GM18873 (cell line): Measurements from ENCODE around the gene BDKRB2.
"Not testable (repeated sequence)": the region's sequence is repeated elsewhere in the genome, so short reads cannot be mapped to it uniquely, and the experiment has no call there.

Experiments used
- ATAC-seq: cut with Tn5 transposase; IDR thresholded peaks from one replicate; pipeline ENCODE4 v1.9.1; 2021; ENCODE audit warnings: mild to moderate bottlenecking, moderate library complexity, moderate number of reproducible peaks; ENCODE audit not compliant: unreplicated experiment, low FRiP score

BDKRB2 gene

DNA sequence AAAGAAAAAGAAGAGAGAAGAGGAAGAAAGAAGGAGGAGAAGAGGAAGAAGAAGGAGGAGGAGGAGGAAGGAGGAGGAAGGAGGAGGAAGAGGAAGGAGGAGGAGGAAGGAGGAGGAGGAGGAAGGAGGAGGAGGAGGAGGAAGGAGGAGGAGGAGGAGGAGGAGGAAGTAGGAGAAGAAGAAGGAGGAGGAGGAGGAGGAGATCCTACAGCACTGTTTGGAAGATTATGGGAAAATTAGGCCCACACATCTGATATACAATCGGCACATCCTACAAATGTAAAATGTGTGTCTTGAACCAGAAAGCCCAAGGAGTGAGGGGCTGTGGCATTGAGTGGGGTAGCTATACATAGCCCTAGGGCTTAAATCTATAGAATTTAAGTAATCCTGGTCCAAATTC, 12.0 kb downstream of the BDKRB2 start:
- no peak for ATAC-seq

DNA sequence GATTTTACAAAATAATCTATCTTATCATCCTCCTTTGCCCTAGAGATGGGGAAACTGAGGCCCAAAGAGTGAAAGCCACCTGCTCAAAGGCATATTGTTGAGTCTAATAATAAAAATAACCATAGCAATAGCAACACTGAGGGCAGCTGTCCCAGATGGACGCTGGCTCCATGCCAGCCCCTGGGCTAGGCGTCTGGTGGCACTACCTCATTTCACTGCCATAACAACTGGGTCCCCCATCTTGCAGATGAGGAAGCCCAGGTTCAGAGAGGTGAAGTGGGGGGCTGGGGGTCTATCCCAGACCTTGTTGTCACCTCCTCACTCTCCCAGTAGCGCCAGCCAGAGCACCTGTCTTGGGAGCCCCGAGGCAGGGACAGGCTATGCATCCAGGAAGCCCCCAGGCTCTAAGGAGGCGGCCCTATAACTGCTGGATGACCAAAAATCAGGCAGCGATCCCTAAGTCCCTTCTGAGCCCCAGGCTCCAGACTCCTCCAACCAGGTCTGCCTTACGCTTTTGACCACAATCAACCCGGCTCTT, 12.8 kb downstream of the BDKRB2 start:
- no peak for ATAC-seq

DNA sequence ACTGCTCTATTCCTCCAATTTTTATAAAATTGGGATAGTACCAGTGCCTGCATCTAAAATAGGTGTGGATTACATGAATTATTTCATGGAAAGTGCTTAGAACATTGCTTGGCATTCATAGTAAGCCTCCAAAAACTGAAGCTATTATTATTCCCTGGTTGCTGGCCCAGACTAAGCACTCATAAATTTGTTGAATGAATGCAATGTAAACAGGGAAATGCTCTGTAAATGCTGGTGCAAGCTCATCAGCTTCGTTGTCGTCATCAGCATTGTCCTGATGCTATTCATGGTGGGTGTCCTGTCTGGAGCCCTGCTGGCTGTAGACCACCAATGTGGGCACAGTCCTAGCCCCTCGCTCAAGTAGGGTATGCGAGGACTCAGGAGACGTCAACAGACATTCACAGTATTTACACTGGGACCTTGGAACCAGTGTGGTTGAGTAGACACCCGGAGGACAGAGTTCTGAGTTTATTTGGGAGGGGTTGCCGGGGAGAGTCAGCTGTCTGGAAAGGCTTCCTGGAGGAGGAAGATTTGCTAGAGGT, 16.5 kb downstream of the BDKRB2 start:
- ATAC-seq, result no peak

DNA sequence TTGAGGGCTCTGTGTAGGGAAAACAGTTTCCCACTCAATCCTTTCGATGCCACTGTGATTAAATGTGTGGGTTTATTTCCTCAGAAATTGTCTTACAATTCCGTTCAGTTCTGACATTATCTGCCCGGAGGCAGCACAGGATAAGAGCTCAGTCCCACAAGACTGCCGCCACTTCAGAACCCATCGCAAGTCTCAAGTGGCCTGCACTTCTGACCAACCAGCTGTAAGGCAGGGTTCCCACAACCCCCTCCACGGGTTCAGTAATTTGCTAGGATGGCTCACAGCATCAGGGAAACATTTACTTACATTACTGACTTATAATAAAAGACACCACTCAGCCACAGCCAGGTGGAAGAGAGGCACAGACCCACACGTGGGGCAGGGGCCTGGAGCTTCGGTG, 17.2 kb downstream of the BDKRB2 start:
- ATAC-seq, result no peak

DNA sequence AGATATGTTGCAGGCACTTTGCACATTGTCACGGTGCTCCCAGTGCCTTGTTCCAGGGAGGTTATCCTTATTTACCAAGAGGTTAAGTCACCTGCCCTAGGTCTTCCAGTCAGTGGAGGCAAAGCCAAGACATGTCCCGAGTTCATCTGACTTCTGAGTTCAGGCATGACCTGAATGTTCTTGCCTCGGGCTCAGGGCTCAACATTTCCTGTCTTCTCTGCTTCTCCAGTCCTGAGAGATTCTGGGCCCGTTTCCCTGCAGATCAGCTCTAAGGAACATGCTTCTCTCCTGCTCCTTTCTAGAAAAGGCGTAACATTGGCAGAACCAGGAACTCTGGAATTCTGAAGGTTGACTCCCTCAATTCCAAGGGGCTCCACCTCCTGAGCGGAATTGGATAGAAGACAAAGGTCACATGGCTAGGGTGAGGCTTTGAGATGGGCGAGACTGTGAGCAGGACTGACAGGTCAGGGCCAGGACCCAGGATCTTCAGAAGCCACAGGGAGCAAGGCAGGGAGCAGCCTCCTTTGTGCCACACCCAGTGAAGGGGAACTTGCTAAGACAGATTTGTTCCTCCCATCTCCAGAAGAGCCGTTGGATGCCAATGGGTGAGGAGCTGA, 19.9 kb downstream of the BDKRB2 start:
- ATAC-seq, result no peak

DNA sequence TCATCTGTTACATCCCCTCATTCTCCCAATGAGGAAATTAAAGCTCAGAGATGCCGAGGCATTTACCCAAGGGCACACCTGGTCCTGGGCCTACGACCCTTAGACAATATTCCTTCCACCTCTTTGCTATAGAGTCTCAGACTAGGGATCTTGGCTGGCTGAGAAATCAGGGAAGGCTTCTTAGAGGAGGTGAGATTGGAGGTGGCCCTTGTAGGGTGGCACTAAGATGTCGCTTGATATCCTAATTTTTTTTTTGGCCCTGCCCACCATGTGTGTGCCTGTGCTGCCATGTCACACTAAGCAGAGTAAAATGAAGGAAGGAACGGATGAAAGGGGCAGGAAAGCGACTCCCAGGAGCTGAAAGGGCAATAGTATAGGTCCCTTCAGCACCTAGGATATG, 20.6 kb downstream of the BDKRB2 start:
- ATAC-seq, result no peak

DNA sequence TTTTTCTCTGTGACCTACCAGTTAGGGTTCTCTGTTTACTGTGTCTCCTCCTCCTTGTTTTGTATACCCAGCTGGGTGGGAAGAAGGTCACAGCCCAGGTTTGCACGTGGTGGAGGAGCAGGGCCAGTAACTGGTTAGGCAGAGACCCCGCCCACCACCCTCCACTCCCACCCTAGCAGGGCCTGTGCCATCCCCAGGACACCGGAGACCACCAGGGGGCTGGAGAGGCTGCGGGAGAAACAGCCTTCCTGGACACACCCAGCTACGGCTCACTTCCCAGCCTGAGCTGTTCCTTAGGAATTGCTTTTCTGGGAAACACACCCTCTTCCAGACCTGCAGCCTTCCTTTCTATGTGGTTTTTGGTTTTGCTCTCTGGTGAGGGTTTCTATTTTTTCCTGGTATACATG, 21.1 kb downstream of the BDKRB2 start:
- ATAC-seq, result no peak

DNA sequence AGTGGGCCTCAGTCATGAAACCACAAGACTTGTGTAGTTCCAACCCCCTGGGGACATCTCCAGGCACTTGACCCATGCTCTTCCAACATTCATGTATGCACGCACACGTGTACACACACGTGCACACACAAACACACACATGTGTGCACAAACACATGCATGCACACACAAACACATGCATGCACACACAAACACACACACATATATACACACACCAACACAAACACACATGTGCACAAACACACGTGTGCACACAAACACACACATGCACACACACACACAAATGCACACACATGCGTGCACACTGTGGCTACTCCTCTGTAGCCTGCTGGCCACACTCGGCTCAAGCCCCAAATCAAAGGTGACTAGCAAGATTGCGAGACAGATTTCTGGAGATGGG, 22.8 kb downstream of the BDKRB2 start:
- no peak for ATAC-seq

DNA sequence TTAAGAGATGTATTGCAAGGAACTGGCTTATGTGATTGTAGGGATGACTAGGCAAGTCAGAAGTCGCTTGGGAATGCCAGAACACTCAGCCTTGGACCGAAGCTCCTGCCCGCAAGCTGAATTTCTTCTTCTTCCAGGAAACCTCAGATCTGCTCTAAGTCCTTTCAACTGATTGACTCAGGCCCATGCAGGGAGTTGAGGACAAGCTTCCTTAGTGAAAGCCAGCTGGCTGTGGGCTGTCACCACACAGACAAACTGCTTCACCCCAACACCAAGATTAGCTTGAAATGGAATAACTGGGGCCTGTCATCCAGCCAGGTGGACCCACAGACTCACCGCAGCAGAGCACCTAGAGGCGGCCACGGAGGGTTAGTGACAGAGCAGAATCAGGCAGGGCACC, 24.7 kb downstream of the BDKRB2 start:
- ATAC-seq, result no peak

DNA sequence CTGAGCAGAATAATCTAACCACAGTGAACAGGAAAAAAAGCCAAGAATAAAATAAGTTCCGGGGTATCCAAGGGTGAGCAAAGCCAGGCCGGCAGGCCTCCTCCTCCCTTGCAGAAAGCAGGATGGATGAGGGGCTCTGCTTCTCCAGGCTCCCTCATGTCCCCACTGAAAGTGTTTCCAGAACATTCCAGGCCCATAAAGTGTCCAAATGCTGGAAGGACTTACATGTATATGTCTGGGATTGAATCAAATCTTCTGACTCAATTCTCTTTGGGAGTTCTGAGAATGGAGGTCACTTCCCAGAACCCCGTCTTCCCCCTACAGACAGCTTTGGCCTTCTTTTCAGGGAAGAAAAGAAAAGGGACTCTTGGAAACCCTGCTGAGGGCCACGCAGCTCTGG, 26.4 kb downstream of the BDKRB2 start:
- no peak for ATAC-seq

DNA sequence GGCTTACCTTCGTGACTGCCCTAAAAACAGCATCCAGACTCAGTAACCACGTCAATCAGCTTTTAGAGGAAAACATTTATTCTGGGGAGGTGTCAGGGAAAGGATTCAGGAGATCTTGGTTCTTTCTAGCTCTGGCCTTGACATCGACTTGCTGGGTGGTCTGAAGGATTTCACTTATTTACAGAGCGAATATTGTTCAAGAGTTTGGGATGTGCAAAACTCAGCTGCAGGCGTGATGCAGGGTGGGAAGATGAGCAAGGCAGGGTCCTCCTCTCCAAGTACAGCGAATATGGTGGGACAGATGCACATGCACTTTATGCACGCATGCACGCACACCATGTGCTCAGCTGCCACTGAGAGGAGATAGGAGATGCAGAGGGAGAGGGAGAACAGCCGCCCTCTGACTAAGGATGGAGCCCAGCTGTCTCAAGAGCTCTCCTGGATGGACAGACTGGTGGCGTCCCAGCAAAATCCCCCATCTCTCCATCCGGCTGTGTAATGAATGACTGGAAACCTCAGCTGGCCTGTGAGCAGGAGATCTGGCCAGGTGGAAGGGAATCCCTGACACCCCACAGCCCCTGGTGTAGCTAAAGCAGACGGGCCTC, 27.0 kb downstream of the BDKRB2 start:
- no peak for ATAC-seq

DNA sequence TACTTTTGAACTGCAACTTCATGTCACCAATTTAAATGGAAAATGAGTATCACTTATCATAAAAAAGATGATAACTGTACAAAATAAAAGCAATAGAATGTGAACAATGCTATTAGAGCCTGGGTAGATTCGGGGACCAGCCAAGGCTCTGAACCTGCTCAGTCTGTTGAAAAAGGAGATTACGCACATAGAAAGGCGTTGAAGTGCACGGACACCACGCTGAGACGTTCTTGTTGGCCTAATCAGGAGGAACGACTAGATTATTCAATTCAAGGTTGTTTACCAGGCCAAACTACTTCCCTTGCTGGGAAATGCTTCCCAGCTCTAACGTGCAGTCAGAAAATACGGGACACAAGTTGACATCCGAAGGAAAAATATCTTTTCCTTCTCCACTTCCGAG, 27.9 kb downstream of the BDKRB2 start:
- ATAC-seq, result no peak

DNA sequence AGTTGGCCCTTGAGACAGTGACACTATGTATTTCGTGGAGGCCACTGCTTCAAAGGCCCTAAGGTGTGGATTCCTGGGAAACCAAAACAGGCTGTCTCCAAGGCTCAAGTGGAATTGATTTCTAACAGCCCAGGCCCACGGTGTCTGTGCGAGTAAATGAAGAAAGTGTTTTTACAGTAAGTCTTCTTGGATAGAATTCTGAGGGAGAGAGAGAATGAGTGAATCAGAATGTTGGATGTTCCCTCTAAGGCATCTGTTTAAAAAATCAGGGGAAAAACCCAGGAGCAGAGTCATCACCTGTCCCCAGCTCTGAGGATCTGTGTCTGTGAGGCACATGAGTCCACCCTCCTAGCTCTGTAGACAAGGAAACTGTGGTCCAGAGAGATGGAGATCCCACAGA, 29.0 kb downstream of the BDKRB2 start:
- no peak for ATAC-seq

DNA sequence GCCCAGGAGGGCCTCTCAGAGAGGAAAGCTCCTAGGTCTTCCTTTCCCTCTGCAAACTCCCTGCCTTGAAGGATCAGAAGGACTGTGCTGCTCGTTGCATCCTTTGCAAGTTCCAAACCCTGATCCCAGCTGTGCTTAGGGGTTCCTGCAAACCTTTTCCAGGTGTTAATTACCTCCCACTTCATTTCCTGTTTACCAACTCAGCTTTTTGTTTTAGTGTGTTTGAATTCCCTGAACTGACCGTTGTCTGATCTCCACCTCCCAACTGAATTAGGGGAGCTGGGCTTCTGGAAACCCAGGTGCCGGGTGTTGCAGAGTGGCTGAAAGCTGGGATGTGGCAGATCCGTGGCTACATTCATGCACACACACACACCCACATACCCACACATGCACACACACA, 30.8 kb downstream of the BDKRB2 start:
- no peak for ATAC-seq

DNA sequence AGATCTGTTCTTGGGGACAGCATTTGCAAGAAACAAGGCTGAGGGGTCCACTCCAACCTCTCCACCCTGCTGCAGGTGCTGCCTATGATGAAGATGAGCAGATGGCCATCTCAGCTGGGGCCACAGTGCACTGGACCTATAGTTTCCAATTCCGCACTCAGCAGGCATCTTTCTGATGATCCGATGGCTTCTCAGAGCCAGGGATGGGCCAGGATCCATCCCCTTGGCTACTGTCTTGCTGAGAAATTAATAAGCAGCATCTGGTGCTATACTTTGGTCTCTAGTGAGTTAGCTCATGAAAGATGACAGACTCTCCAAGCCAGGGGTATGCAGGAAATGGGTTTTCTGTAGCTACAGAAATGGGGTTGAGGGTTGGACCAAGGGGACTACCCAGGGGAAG, 33.0 kb downstream of the BDKRB2 start:
- ATAC-seq, result no peak

DNA sequence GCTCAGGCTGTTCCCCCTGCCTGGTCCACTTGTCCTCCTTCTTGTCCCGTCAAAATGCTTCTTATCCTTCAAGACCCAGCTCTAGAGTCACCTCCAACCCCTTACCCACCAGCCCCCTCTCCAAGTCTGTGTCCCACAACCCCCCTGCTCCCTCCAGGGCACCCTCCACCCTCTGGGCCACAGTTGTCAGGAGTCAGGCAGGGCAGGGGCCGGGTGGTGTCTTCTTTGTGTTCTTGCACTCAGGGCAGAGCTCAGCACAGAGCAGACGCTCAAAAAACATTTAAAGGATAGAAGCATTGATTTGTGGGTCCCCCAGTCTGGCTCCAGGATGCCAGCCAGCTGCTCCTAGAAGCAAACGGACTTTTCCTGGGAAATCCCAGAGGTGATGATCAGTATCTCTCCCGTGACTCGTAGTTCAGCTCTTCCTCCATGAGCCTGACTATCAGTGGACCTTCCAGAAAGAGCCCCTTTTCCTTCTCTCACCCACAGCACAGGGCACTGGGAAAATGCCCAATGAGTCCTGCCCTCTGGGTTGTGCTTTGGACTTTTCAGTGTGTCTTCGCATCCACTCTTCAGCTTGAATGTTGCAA, 34.1 kb downstream of the BDKRB2 start:
- no peak for ATAC-seq

DNA sequence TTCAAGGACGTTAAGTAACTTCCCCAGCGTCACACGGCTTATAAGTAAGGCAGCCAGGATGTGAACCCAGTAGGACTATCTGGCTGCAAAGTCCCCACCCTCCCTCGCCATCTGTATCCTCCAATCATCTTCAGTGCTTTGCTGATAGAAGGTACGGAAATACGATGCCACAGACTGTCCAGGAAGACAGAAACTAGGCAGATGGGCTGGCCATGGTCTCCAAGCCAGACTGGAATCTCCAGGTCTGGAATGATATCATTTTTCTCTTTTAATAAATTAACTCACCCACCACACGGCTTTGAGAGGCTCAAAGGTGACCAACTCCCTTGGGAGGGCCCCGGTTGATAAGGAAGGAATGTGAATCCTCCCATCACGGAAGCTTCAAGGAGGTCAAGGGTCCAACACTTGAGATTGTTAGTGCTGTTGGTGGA, 35.1 kb downstream of the BDKRB2 start:
- ATAC-seq, result no peak

DNA sequence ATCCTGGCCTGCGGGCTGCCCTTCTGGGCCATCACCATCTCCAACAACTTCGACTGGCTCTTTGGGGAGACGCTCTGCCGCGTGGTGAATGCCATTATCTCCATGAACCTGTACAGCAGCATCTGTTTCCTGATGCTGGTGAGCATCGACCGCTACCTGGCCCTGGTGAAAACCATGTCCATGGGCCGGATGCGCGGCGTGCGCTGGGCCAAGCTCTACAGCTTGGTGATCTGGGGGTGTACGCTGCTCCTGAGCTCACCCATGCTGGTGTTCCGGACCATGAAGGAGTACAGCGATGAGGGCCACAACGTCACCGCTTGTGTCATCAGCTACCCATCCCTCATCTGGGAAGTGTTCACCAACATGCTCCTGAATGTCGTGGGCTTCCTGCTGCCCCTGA, 36.0 kb downstream of the BDKRB2 start:
- no peak for ATAC-seq

DNA sequence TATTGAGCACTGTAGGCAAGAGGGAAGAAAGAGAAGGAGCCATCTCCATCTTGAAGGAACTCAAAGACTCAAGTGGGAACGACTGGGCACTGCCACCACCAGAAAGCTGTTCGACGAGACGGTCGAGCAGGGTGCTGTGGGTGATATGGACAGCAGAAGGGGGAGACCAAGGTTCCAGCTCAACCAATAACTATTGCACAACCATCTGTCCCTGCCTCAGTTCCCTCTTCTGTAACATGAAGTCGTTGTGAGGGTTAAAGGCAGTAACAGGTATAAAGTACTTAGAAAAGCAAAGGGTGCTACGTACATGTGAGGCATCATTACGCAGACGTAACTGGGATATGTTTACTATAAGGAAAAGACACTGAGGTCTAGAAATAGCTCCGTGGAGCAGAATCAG, 37.5 kb downstream of the BDKRB2 start:
- no peak for ATAC-seq

DNA sequence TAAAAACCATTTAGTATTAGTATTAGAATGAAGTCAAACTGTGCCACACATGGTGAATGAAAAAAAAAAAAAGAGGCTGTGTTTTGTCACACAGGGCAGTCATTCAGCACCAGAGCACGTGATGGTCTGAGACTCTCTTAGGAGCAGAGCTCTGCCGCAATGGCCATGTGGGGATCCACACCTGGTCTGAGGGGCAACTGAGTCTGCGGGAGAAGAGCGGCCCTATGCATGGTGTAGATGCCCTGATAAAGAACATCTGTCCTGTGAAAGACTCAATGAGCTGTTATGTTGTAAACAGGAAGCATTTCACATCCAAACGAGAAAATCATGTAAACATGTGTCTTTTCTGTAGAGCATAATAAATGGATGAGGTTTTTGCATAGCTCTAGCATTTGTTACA, 39.1 kb downstream of the BDKRB2 start:
- ATAC-seq, result no peak

DNA sequence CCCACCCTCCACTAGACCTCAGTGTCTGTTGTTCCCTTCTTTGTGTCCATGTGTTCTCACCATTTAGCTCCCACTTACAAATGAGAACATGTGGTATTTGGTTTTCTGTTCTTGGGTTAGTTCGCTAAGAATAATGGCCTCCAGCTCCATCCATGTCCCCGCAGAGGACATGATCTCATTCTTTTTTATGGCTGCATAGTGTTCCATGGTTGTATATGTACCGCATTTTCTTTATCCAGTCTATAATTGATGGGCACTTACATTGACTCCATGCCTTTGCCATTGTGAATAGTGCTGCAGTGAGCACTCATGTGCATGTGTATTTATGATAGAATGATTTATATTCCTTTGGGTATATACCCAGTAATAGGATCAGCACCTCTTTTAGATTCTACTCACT, 40.4 kb downstream of the BDKRB2 start:
- not testable (repeated sequence) for ATAC-seq
